BLaER1 (cell line): ENCODE results near the gene DNAJC7.

Experiments
- H3K27ac ChIP-seq: shearing (Covaris generic); formaldehyde crosslinking; 2 replicates; pipeline ENCODE4 v1.8.1; 2022
- H3K27me3 ChIP-seq: shearing (Covaris generic); formaldehyde crosslinking; 2 replicates; pipeline ENCODE4 v1.8.1; 2022
- H3K36me3 ChIP-seq: shearing (Covaris generic); formaldehyde crosslinking; 2 replicates; pipeline ENCODE4 v1.8.1; 2022
- H3K4me1 ChIP-seq: shearing (Covaris generic); formaldehyde crosslinking; 2 replicates; pipeline ENCODE4 v1.8.1; 2022
- H3K4me2 ChIP-seq: shearing (Covaris generic); formaldehyde crosslinking; 2 replicates; pipeline ENCODE4 v1.8.1; 2022
- H3K4me3 ChIP-seq: shearing (Covaris generic); formaldehyde crosslinking; 2 replicates; pipeline ENCODE4 v1.8.1; 2022
- H3K9ac ChIP-seq: shearing (Covaris generic); formaldehyde crosslinking; 2 replicates; pipeline ENCODE4 v1.8.1; 2022
- H3K9me3 ChIP-seq: shearing (Covaris generic); formaldehyde crosslinking; 2 replicates; pipeline ENCODE4 v1.8.1; 2022
- H4K20me1 ChIP-seq: shearing (Covaris generic); formaldehyde crosslinking; 2 replicates; pipeline ENCODE4 v1.8.1; 2022
- Cebpa-rat ChIP-seq: shearing (Covaris generic); IDR thresholded peaks from 2 replicates; pipeline ENCODE4 v1.8.1; 2022

Gene DNAJC7

DNA sequence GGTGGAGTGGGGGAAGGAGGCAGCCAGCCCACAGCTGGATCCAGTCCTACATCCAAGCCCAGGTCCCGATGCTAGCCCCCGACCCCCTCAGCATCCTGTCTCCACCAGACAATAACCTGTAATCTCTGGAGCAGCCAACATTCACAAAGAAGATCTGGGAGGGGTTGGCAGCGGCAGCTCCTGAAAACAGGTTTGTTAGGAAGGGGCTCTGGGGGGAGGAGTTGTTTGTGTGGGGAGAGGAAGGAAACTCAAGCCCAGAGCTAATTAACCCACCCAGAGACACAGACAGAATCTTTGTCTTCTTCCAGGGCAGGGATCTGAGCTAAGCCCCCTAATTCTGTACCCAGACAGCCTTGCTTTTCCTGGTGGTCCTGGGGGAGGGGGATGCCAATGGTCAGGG, 37.8 kb upstream of the DNAJC7 start:
- no peaks in the 10 kb centered on the region for H3K9me3 ChIP-seq
- no peak overlapping the region for H3K27ac ChIP-seq
- peaks cover 24% of the 10 kb centered on the region for H3K4me1 ChIP-seq
- no peak overlapping the region for H3K9ac ChIP-seq
- TF ChIP-seq Cebpa-rat = no peak
- H3K4me3 ChIP-seq = no peak overlapping the region
- no peaks in the 10 kb centered on the region for H3K36me3 ChIP-seq
- no peaks in the 10 kb centered on the region for H4K20me1 ChIP-seq
- H3K4me2 ChIP-seq = peak overlapping the region; percentile 37; the same call in 1 of the 2 replicates
- peaks cover 33% of the 10 kb centered on the region for H3K27me3 ChIP-seq

DNA sequence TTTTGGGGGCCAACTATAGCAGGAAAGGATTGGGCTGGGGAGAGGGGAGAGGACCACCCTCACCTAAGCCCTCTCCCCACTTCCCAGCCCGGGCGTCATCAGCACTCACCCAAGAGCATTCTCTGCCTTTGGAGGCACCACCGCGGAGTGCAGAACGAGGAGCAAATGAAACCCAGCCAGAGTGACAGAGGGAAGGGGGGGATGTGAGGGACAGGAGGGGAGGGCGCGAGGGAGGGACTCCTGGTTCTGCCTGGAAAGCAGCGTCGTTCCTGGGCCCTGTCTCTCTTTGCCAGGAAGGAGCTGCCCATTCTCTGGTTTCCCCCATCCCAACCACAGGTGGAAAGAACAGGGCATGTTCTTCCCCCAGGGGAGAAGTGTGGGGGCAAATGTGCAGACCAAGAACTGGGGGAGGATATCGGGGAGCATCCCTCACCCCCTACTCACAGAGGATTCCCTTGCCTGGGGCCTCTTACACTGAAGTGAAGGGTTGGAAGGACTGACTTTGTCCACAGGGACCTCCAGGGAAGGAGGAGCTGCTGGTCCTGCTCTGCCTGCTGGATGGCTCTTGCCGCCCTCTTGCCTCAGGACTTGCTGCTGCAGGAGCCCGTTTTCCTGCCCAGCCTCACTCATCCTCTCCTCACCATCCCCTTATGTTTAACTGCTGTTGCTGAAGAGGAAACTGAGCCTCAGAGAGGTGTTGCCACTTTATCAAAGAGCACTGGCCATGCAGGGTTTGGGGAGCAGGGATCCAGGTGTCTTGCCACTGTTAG, 36.7 kb upstream of the DNAJC7 start:
- peaks cover 45% of the 10 kb centered on the region for H3K27me3 ChIP-seq
- H3K4me2 ChIP-seq = peak overlapping the region; percentile 37
- no peak overlapping the region for H3K9ac ChIP-seq
- H3K4me1 ChIP-seq = peaks cover 23% of the 10 kb centered on the region
- no peaks in the 10 kb centered on the region for H3K9me3 ChIP-seq
- no peak for TF ChIP-seq Cebpa-rat
- no peaks in the 10 kb centered on the region for H4K20me1 ChIP-seq
- no peak overlapping the region for H3K27ac ChIP-seq
- H3K36me3 ChIP-seq = no peaks in the 10 kb centered on the region
- H3K4me3 ChIP-seq = no peak overlapping the region

DNA sequence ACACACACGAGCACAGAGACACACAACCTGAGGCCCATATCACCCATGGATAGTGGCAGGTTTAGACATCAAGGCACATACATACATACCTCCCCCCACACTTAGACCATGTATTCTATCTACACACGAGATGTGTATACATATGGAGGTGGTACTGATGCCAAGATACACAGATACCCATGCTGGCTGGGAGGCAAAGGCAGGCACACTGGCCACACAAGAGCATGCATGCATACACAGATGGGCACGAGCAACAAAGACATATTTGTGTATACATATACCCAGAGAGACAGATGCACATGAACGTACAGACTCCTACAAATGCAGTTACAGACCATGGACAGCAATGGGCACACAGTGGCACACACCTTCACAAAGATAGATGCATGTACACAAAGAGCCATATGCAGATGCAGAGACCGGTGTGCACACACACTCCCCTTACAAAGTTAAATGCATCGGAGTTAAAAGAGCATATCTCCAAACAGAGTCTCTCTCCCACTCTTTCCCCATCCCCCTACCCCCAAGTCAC, 35.2 kb upstream of the DNAJC7 start:
- no peak overlapping the region for H3K4me3 ChIP-seq
- H4K20me1 ChIP-seq = no peaks in the 10 kb centered on the region
- H3K36me3 ChIP-seq = no peaks in the 10 kb centered on the region
- peaks cover 50% of the 10 kb centered on the region for H3K27me3 ChIP-seq
- no peak for TF ChIP-seq Cebpa-rat
- no peak overlapping the region for H3K9ac ChIP-seq
- no peak overlapping the region for H3K4me2 ChIP-seq
- peaks cover 23% of the 10 kb centered on the region for H3K4me1 ChIP-seq
- H3K9me3 ChIP-seq = no peaks in the 10 kb centered on the region
- H3K27ac ChIP-seq = no peak overlapping the region

DNA sequence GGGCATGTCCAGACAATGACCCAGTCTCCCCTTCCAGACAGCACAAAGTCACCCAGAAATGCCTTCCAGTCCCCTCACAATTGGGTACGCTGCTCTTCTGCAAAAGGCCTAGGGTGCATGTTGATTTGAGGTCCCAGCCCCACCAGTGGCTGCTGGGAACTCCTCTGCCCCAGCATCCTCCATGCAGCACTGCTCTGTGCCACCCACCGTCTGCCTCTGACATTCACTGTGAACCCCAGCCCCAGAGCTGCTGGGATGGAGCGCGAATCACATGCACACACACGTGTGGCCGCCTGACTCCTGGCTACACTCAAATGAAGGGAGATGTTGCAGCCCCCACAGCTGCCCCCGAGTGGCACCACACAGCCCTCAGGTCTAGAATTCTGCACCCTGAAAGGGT, 34.4 kb upstream of the DNAJC7 start:
- Histone ChIP-seq H3K9me3 (no peaks in the 10 kb centered on the region), H3K27ac (no peak overlapping the region), H3K36me3 (no peaks in the 10 kb centered on the region), H4K20me1 (no peaks in the 10 kb centered on the region), H3K4me3 (no peak overlapping the region), H3K4me1 (peaks cover 23% of the 10 kb centered on the region), H3K27me3 (peaks cover 50% of the 10 kb centered on the region), H3K9ac (no peak overlapping the region), H3K4me2 (no peak overlapping the region)
- no peak for TF ChIP-seq Cebpa-rat

DNA sequence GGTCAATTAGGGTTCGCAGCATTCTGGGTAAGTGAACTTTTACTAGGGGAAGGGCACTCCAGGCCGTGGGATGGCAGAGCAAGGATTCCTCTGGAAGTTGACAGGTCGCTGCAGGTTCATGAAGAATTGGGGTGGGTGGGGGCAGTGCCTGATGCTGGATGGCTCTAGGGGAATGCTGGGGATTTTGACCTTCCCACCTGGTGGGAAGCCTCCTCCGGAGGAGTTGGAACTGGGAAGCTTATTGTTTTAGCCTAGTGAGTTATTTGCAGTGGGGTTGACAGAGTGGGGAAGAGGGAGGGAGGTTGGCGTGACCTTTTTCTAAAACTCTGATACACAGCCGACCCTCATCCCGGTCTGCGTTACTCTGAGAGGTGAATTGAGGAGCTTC, 33.8 kb upstream of the DNAJC7 start:
- peak overlapping the region; percentile 83; the same call in 1 of the 2 replicates for H3K4me2 ChIP-seq
- TF ChIP-seq Cebpa-rat = no peak
- H3K27me3 ChIP-seq = peaks cover 50% of the 10 kb centered on the region
- H4K20me1 ChIP-seq = no peaks in the 10 kb centered on the region
- no peaks in the 10 kb centered on the region for H3K9me3 ChIP-seq
- no peak overlapping the region for H3K9ac ChIP-seq
- no peaks in the 10 kb centered on the region for H3K36me3 ChIP-seq
- H3K4me3 ChIP-seq = 0 out of 2 replicates have a peak overlapping the region, but pooled peaks have one; percentile 68
- H3K27ac ChIP-seq = no peak overlapping the region
- peaks cover 23% of the 10 kb centered on the region for H3K4me1 ChIP-seq

DNA sequence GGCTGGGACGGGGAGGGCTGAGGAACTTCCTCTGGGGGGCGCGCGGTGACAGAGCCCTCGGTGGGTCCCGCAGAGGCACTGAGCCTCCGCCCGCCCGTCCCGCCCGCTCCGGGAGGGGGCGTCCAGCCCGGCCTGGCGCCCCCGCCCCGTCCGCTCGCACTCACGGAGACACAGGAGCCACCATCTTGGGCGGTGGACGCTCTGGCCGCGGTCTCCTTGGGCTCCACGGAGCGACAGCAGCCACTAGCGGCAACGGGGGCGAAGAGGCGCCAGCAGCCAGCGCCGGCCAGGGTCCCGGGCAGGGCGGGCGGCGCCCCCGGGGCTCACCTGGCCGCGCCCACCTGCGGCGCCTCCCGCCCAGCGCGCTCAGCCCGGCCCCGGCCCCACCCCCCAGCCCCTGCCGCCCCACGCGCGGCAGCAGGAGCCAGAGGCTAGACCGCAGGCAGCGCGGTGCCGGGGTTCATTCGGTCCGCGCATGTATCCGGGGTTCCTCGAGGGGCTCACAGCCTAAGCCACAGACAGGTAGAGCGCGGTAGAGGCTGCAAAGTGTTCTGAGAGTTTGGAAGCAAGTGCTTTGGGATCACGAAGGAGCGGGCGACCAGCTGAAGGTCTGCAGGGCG, 33.3 kb upstream of the DNAJC7 start, which contains the start of gene C17orf113:
Gene C17orf113 (minus strand): TSS at position 209 of the 620 bp plus-strand sequence. CDS start 7,225 bp downstream, outside the sequence.
- Histone ChIP-seq H3K4me2 (peak within 1 kb of the TSS; percentile 83), H3K4me3 (peak within 1 kb of the TSS; percentile 68), H3K27me3 (peaks cover 50% of the 10 kb centered on the region), H3K4me1 (peaks cover 19% of the 10 kb centered on the region), H4K20me1 (no peaks in the 10 kb centered on the region), H3K36me3 (no peaks in the 10 kb centered on the region), H3K9me3 (no peaks in the 10 kb centered on the region), H3K9ac (peak within 1 kb of the TSS; percentile 50), H3K27ac (no peak within 1 kb of the TSS)
- no peak for TF ChIP-seq Cebpa-rat

DNA sequence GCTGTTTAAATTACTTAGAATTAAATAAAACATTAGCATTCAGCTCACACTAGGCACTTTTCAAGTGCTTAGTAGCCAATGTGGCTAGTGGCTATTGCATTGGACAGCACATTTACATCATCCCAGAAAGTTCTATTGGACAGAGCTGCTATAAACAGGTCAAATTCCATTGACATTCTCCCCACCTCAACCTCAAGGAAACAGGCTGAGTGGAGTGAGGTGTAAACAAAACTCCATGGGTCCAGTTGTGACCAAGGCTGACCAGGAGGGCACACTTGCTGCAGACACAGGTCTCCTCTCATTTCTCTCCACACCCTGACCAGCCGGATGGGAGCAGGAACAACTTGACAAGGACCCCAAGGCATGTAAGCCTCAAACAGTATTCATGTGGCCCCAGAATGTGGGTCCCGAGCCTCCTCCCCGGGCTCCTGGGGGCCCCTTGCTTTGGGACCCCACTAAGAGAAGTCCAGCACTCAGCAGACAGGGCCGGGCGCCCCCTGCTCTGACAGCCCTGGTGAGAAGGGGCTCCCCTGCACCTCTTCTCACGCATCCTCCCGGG, 32.7 kb upstream of the DNAJC7 start:
- H3K27ac ChIP-seq = no peak overlapping the region
- no peaks in the 10 kb centered on the region for H3K36me3 ChIP-seq
- peak overlapping the region; percentile 83 for H3K4me2 ChIP-seq
- H3K9me3 ChIP-seq = no peaks in the 10 kb centered on the region
- peaks cover 13% of the 10 kb centered on the region; the same call in 1 of the 2 replicates for H3K4me1 ChIP-seq
- no peaks in the 10 kb centered on the region for H4K20me1 ChIP-seq
- no peak for TF ChIP-seq Cebpa-rat
- H3K4me3 ChIP-seq = peak overlapping the region; percentile 68
- H3K27me3 ChIP-seq = peaks cover 50% of the 10 kb centered on the region
- H3K9ac ChIP-seq = peak overlapping the region; percentile 50

DNA sequence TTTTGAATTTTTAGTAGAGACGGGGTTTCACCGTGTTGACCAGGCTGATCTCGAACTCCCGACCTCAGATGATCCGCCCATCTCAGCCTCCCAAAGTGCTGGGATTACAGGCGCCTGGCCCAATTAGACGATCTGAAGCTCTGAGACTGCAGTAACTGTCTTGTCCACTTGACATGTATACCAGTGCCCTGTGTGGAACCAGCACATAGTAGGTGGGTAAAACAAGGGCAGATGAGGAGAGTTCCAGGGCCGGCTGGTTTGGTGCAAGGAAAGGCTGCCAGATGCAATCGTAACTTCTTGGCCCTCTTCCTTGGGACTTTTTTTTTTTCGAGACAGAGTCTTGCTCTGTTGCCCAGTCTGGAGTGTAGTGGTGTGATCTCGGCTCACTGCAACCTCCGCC, 30.1 kb upstream of the DNAJC7 start:
- Histone ChIP-seq H3K4me2 (no peak overlapping the region), H3K4me3 (no peak overlapping the region), H3K27me3 (peaks cover 39% of the 10 kb centered on the region), H3K9ac (no peak overlapping the region), H3K27ac (no peak overlapping the region), H3K9me3 (no peaks in the 10 kb centered on the region), H3K36me3 (no peaks in the 10 kb centered on the region), H4K20me1 (no peaks in the 10 kb centered on the region), H3K4me1 (0 out of 2 replicates have a peak, but pooled peaks cover 4% of the 10 kb centered on the region)
- TF ChIP-seq Cebpa-rat = no peak

DNA sequence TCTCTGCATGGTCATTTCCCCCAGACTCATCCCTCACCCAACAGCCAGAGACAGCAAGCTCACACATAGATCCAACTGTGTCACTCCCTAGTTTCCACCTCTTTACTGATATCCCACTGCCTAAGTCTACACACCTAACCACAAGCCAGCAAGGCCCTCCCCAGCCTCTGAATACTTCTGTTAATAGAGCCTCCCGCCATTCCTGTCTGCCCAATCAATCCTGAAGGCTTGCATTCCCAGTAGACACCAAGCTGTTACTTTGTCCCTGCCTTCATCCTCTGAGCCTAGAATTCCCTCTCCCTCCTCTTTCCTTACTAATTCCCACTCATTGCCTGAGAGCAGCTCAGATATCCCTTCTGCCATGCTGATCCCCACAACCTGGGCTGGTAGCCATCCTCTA, 28.5 kb upstream of the DNAJC7 start:
- no peak for TF ChIP-seq Cebpa-rat
- no peak overlapping the region for H3K4me2 ChIP-seq
- peaks cover 25% of the 10 kb centered on the region for H3K27me3 ChIP-seq
- no peak overlapping the region for H3K27ac ChIP-seq
- 0 out of 2 replicates have a peak, but pooled peaks cover 4% of the 10 kb centered on the region for H3K4me1 ChIP-seq
- no peaks in the 10 kb centered on the region for H3K36me3 ChIP-seq
- H3K9me3 ChIP-seq = no peaks in the 10 kb centered on the region
- no peak overlapping the region for H3K4me3 ChIP-seq
- no peak overlapping the region for H3K9ac ChIP-seq
- H4K20me1 ChIP-seq = no peaks in the 10 kb centered on the region
